ENCODE data around the gene CDH13.
A peak's percentile ranks its signal among the peaks of the same experiment; 100 is the strongest.

CDH13 gene

GRCh38 chr16:83397601-83398291, 771.0 kb downstream of the CDH13 start:
- DNase-seq: no peak

GRCh38 chr16:83400234-83400633, 773.5 kb downstream of the CDH13 start:
- DNase-seq: no peak

- no peak for DNase-seq
Observed at GRCh38 chr16:83402160-83402814, 775.5 kb downstream of the CDH13 start.

- DNase-seq: peak; percentile 2
Observed at GRCh38 chr16:83402967-83403366, 776.2 kb downstream of the CDH13 start.

GRCh38 chr16:83403761-83404160, 777.0 kb downstream of the CDH13 start:
- DNase-seq: no peak

GRCh38 chr16:83404261-83404660, 777.5 kb downstream of the CDH13 start:
- no peak for DNase-seq

- DNase-seq: no peak
Observed at GRCh38 chr16:83407928-83408327, 781.2 kb downstream of the CDH13 start.

- no peak for DNase-seq
Observed at GRCh38 chr16:83409347-83409746, 782.6 kb downstream of the CDH13 start.

GRCh38 chr16:83418565-83418964, 791.8 kb downstream of the CDH13 start:
- no peak for DNase-seq

- DNase-seq: no peak
Observed at GRCh38 chr16:83420206-83420760, 793.5 kb downstream of the CDH13 start.

- DNase-seq: no peak
Observed at GRCh38 chr16:83433201-83433600, 806.4 kb downstream of the CDH13 start.

- DNase-seq: no peak
Observed at GRCh38 chr16:83437036-83437435, 810.3 kb downstream of the CDH13 start.

GRCh38 chr16:83438326-83438725, 811.6 kb downstream of the CDH13 start:
- DNase-seq: no peak

- DNase-seq: no peak
Observed at GRCh38 chr16:83439412-83439811, 812.6 kb downstream of the CDH13 start.

- no peak for DNase-seq
Observed at GRCh38 chr16:83441517-83441916, 814.7 kb downstream of the CDH13 start.

- no peak for DNase-seq
Observed at GRCh38 chr16:83443972-83444371, 817.2 kb downstream of the CDH13 start.

GRCh38 chr16:83447560-83447959, 820.8 kb downstream of the CDH13 start:
- no peak for DNase-seq

GRCh38 chr16:83449861-83450260, 823.1 kb downstream of the CDH13 start:
- DNase-seq: no peak

- no peak for DNase-seq
Observed at GRCh38 chr16:83453977-83454376, 827.2 kb downstream of the CDH13 start.

GRCh38 chr16:83455716-83456115, 828.9 kb downstream of the CDH13 start:
- DNase-seq: no peak

GRCh38 chr16:83456934-83457333, 830.2 kb downstream of the CDH13 start:
- DNase-seq: no peak

- DNase-seq: no peak
Observed at GRCh38 chr16:83458612-83459011, 831.8 kb downstream of the CDH13 start.

GRCh38 chr16:83464991-83465390, 838.2 kb downstream of the CDH13 start:
- DNase-seq: no peak

- no peak for DNase-seq
Observed at GRCh38 chr16:83470416-83470815, 843.6 kb downstream of the CDH13 start.
